Left forelimb (tissue), 1 donor: ENCODE results near the gene NINJ2.

Experiments used
- DNase-seq: peaks from one replicate; pipeline ENCODE4 v3.0.0-alpha.2; 2018; ENCODE audit warnings: low spot score

NINJ2 gene

GRCh38 chr12:546920-547845, 116.1 kb downstream of the NINJ2 start:
- DNase-seq = no peak

- DNase-seq = no peak
Measured at GRCh38 chr12:546265-546919, 116.9 kb downstream of the NINJ2 start.

- DNase-seq = no peak
Measured at GRCh38 chr12:545835-546234, 117.4 kb downstream of the NINJ2 start.

- DNase-seq = no peak
Measured at GRCh38 chr12:544941-545635, 118.2 kb downstream of the NINJ2 start.

- DNase-seq = no peak
Measured at GRCh38 chr12:544142-544541, 119.1 kb downstream of the NINJ2 start.

GRCh38 chr12:543114-543451, 120.2 kb downstream of the NINJ2 start:
- no peak for DNase-seq

- no peak for DNase-seq
Measured at GRCh38 chr12:542395-543113, 120.7 kb downstream of the NINJ2 start.

- DNase-seq = no peak
Measured at GRCh38 chr12:541676-542324, 121.4 kb downstream of the NINJ2 start.

- DNase-seq = no peak
Measured at GRCh38 chr12:539540-540310, 123.5 kb downstream of the NINJ2 start.

GRCh38 chr12:538731-539539, 124.3 kb downstream of the NINJ2 start:
- no peak for DNase-seq

- DNase-seq = no peak
Measured at GRCh38 chr12:537772-538171, 125.5 kb downstream of the NINJ2 start.

GRCh38 chr12:536751-537245, 126.4 kb downstream of the NINJ2 start:
- no peak for DNase-seq

- no peak for DNase-seq
Measured at GRCh38 chr12:535396-535795, 127.8 kb downstream of the NINJ2 start.

GRCh38 chr12:534216-534615, 129.0 kb downstream of the NINJ2 start:
- DNase-seq = no peak

GRCh38 chr12:533718-534117, 129.5 kb downstream of the NINJ2 start:
- DNase-seq = no peak

- DNase-seq = no peak
Measured at GRCh38 chr12:532908-533565, 130.2 kb downstream of the NINJ2 start.

GRCh38 chr12:531951-532585, 131.2 kb downstream of the NINJ2 start:
- DNase-seq = no peak

- no peak for DNase-seq
Measured at GRCh38 chr12:530821-531220, 132.4 kb downstream of the NINJ2 start.

GRCh38 chr12:530308-530707, 132.9 kb downstream of the NINJ2 start:
- DNase-seq = no peak
